Measurements from ENCODE around the gene DIDO1.

DNA sequence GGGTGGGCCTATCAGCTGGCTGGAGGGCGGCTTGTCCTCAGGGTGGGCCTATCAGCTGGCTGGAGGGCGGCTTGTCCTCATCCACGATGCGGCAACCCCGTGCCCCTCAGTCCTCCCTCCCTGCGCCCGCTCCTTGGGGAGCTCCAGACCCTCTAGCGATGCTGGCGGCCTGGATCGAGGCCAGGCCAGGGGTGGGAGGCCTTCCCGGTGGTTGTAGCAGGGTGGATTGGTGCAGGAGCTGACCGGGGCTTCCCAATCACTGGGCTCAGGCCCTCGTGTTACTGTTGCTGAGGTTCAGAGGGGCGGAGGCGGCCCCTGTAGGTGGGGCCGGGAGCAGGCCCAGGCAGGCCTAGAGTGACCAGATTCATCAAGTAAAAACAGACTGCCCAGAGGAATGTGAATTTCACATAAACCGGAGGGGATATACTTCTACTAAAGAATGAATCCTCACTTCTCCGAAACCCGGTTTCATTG is 35.0 kb upstream of the DIDO1 start:
- TF ChIP-seq, protein P1, sequence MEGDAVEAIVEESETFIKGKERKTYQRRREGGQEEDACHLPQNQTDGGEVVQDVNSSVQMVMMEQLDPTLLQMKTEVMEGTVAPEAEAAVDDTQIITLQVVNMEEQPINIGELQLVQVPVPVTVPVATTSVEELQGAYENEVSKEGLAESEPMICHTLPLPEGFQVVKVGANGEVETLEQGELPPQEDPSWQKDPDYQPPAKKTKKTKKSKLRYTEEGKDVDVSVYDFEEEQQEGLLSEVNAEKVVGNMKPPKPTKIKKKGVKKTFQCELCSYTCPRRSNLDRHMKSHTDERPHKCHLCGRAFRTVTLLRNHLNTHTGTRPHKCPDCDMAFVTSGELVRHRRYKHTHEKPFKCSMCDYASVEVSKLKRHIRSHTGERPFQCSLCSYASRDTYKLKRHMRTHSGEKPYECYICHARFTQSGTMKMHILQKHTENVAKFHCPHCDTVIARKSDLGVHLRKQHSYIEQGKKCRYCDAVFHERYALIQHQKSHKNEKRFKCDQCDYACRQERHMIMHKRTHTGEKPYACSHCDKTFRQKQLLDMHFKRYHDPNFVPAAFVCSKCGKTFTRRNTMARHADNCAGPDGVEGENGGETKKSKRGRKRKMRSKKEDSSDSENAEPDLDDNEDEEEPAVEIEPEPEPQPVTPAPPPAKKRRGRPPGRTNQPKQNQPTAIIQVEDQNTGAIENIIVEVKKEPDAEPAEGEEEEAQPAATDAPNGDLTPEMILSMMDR (conservative IDR thresholded peaks at IDR 0.05 in 1 of 2, IDR thresholded peaks at IDR 0.05 in 1 of 2; ENCODE audit: extremely low read depth in 1 of 2, insufficient read depth in 1 of 2, low read depth in 1 of 2, low read length in 2 of 2) = no peak
- TF ChIP-seq EZH2 (IDR thresholded peaks at IDR 0.05; ENCODE audit: borderline replicate concordance, low read length) = no peak

All from mammary epithelial cell (primary cell).